ENCODE results near the gene TRMT2A.

Gene TRMT2A

GRCh38 chr22:20148414-20148813 lies 31.4 kb upstream of the TRMT2A start:
- Histone ChIP-seq H3K27ac (ENCODE audit: low read length) (no peak overlapping the region), H3K36me3 (replicated peaks; ENCODE audit: low read depth, low read length) (no peaks in the 10 kb centered on the region), H3K4me2 (ENCODE audit: low read length) (no peak overlapping the region), H3K4me3 (ENCODE audit: low read length) (no peak overlapping the region), H3K79me2 (ENCODE audit: low read length) (no peaks in the 10 kb centered on the region), H4K20me1 (ENCODE audit: insufficient read depth, low read length) (0 out of 2 replicates have a peak, but pooled peaks cover 4% of the 10 kb centered on the region), H3K9ac (ENCODE audit: low read length) (no peak overlapping the region), H3K4me1 (ENCODE audit: low read length) (no peaks in the 10 kb centered on the region), H2AFZ (ENCODE audit: low read depth, low read length) (no peak overlapping the region), H3K27me3 (ENCODE audit: low read depth, low read length) (no peaks in the 10 kb centered on the region), H3K9me3 (ENCODE audit: insufficient read depth, low read length) (no peaks in the 10 kb centered on the region)
- TF ChIP-seq EZH2phosphoT487 (IDR thresholded peaks at IDR 0.05; ENCODE audit: low read depth): no peak

GRCh38 chr22:20147237-20147988 lies 30.4 kb upstream of the TRMT2A start:
- Histone ChIP-seq H3K4me3 (ENCODE audit: low read length) (no peak overlapping the region), H3K27me3 (ENCODE audit: low read depth, low read length) (no peaks in the 10 kb centered on the region), H3K4me1 (ENCODE audit: low read length) (no peaks in the 10 kb centered on the region), H3K9me3 (ENCODE audit: insufficient read depth, low read length) (no peaks in the 10 kb centered on the region), H3K27ac (ENCODE audit: low read length) (no peak overlapping the region), H4K20me1 (ENCODE audit: insufficient read depth, low read length) (0 out of 2 replicates have a peak, but pooled peaks cover 4% of the 10 kb centered on the region), H3K9ac (ENCODE audit: low read length) (no peak overlapping the region), H2AFZ (ENCODE audit: low read depth, low read length) (no peak overlapping the region), H3K36me3 (replicated peaks; ENCODE audit: low read depth, low read length) (no peaks in the 10 kb centered on the region), H3K79me2 (ENCODE audit: low read length) (no peaks in the 10 kb centered on the region), H3K4me2 (ENCODE audit: low read length) (no peak overlapping the region)
- TF ChIP-seq EZH2phosphoT487 (IDR thresholded peaks at IDR 0.05; ENCODE audit: low read depth): no peak
- TF ChIP-seq, protein P1, sequence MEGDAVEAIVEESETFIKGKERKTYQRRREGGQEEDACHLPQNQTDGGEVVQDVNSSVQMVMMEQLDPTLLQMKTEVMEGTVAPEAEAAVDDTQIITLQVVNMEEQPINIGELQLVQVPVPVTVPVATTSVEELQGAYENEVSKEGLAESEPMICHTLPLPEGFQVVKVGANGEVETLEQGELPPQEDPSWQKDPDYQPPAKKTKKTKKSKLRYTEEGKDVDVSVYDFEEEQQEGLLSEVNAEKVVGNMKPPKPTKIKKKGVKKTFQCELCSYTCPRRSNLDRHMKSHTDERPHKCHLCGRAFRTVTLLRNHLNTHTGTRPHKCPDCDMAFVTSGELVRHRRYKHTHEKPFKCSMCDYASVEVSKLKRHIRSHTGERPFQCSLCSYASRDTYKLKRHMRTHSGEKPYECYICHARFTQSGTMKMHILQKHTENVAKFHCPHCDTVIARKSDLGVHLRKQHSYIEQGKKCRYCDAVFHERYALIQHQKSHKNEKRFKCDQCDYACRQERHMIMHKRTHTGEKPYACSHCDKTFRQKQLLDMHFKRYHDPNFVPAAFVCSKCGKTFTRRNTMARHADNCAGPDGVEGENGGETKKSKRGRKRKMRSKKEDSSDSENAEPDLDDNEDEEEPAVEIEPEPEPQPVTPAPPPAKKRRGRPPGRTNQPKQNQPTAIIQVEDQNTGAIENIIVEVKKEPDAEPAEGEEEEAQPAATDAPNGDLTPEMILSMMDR (IDR thresholded peaks at IDR 0.05; ENCODE audit: low read depth, low read length): no peak

DNA sequence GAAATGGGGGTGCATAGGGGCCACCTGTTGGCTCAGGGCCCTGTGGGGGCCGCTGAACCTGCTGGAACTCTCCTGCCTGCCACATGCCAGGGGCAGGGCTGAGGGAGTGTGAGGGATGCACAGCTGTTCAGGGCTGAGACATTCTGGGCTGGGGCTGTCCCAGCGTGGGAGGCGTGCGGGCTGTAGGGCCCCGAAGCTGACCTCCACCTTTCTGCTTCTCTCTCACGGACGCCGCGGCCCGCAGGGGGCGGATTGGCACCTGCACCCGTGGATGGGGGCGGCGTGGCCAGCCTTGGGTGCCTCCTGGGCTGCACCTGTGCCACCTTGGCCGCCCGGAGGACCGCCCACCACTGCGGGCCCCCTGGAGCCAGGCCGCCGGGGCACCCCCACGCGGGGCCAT lies 29.8 kb upstream of the TRMT2A start:
- H3K27me3 ChIP-seq (ENCODE audit: low read depth, low read length): no peaks in the 10 kb centered on the region
- TF ChIP-seq, protein P1 (IDR thresholded peaks at IDR 0.05; ENCODE audit: low read depth, low read length): no peak
- no peak for TF ChIP-seq EZH2phosphoT487 (IDR thresholded peaks at IDR 0.05; ENCODE audit: low read depth)
- H3K79me2 ChIP-seq (ENCODE audit: low read length): no peaks in the 10 kb centered on the region
- H3K36me3 ChIP-seq (replicated peaks; ENCODE audit: low read depth, low read length): no peaks in the 10 kb centered on the region
- H3K27ac ChIP-seq (ENCODE audit: low read length): no peak overlapping the region
- H3K4me2 ChIP-seq (ENCODE audit: low read length): no peak overlapping the region
- no peak overlapping the region for H2AFZ ChIP-seq (ENCODE audit: low read depth, low read length)
- no peak overlapping the region for H3K9ac ChIP-seq (ENCODE audit: low read length)
- H3K4me3 ChIP-seq (ENCODE audit: low read length): no peak overlapping the region
- H4K20me1 ChIP-seq (ENCODE audit: insufficient read depth, low read length): 0 out of 2 replicates have a peak, but pooled peaks cover 4% of the 10 kb centered on the region
- no peaks in the 10 kb centered on the region for H3K9me3 ChIP-seq (ENCODE audit: insufficient read depth, low read length)
- H3K4me1 ChIP-seq (ENCODE audit: low read length): no peaks in the 10 kb centered on the region

GRCh38 chr22:20145832-20146223 lies 28.8 kb upstream of the TRMT2A start:
- no peak for TF ChIP-seq EZH2phosphoT487 (IDR thresholded peaks at IDR 0.05; ENCODE audit: low read depth)
- TF ChIP-seq, protein P1 (IDR thresholded peaks at IDR 0.05; ENCODE audit: low read depth, low read length): no peak
- Histone ChIP-seq H3K36me3 (replicated peaks; ENCODE audit: low read depth, low read length) (no peaks in the 10 kb centered on the region), H4K20me1 (ENCODE audit: insufficient read depth, low read length) (0 out of 2 replicates have a peak, but pooled peaks cover 4% of the 10 kb centered on the region), H3K79me2 (ENCODE audit: low read length) (no peaks in the 10 kb centered on the region), H3K27ac (ENCODE audit: low read length) (no peak overlapping the region), H3K9ac (ENCODE audit: low read length) (no peak overlapping the region), H3K4me2 (ENCODE audit: low read length) (no peak overlapping the region), H2AFZ (ENCODE audit: low read depth, low read length) (no peak overlapping the region), H3K27me3 (ENCODE audit: low read depth, low read length) (no peaks in the 10 kb centered on the region), H3K4me3 (ENCODE audit: low read length) (no peak overlapping the region), H3K4me1 (ENCODE audit: low read length) (no peaks in the 10 kb centered on the region), H3K9me3 (ENCODE audit: insufficient read depth, low read length) (no peaks in the 10 kb centered on the region)
